GM18907 (cell line): ENCODE measurements around the gene USP7.
"Not testable (repeated sequence)": the region's sequence is repeated elsewhere in the genome, so short reads cannot be mapped to it uniquely, and the experiment has no call there.

Source experiments
- ATAC-seq: cut with Tn5 transposase; IDR thresholded peaks from one replicate; pipeline ENCODE4 v1.9.1; 2021; ENCODE audit warnings: mild to moderate bottlenecking, moderate library complexity; ENCODE audit not compliant: unreplicated experiment

The USP7 gene

DNA sequence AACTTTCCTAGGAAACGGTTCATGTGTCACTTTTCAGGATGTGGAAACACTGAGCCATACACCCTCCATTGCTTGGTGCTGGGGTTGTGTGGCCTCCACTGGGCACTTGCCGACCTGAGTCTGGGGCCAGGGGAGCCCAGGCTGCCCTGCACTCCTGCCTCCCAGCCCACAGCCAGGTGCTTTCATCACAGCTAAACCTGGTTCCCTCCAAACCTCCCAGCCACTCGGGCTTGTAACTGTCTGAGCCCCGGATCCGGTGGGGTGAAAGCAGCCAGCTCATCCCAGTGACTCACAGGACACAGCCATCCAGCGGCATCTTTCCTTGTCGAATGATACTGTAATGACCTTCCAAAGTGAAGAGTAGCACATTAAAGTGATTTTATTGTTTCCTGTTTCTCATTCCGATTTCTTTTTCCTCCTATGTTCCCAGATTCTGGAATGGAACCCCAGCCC, 114.7 kb downstream of the USP7 start:
- no peak for ATAC-seq

DNA sequence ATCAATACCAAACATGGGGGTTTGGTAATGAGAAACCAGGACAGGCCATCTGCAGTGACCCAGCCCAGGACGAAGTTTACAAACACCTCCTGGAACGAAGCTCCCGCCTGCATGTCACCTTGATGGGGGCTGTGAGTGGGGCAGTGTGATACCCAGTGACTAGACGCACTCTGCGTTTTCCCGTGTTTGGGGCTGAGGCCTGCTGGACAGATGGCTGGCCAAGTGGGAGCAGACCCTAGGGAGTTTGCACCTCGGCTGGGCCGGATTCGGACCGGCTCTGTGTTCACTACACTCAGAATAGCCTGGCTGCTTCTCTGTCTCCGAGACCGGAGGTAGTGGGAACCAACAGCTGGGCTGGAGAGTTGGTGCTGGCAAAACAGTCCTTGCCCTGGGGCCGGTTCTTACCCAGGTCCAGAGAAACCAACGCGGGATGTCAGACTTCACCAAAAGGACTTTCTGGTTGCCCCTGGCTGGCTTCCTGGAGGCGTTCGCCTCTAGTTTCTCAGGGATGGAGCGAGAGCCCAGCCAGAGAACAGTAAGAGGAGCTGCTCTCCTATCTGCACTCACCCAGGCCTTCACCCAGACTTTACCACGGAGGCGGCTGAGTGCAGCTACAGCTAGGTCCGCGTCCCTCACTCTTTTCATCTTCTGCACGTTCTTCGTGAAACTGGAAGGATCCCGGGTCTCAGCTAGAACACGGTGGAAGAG, 115.3 kb downstream of the USP7 start:
- ATAC-seq, result no peak

DNA sequence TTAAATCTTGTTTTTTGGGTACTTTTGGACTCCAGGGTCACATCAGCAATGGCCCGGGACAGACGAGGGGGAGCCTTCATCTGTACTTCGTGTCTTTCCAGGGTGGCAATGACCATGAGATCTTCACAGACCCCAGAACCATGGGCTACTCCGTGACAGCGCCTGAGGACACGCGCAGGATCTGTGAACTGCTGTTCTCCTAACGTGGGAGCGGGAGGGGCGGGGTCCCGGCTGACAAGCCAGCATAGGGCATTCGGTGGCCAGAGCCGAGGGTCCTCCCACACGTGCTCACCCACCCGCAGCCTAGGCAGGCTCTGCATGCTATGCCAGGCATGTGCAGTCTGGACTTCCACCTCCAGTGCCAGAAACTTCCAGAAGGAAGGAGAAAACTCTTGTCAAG, 116.1 kb downstream of the USP7 start:
- ATAC-seq, result no peak

DNA sequence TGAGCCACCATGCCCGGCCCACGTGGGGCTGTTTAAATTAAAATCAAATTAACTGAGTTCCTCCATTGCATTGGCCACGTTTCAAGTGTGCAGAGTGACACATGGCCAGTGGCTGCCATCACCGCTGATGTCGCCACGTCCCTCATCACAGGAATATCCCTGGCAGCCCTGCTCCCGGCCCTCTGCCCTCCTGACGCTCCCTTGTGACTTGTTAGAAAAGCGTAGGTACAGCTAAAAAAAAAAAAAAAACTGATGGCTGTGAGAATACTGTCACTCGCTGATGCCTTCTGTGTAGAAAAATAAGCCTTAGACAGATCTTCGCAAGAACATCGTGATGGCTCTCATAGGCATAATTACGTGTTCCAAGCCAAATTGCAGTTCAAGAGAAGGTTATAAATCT, 116.6 kb downstream of the USP7 start:
- ATAC-seq, result no peak

DNA sequence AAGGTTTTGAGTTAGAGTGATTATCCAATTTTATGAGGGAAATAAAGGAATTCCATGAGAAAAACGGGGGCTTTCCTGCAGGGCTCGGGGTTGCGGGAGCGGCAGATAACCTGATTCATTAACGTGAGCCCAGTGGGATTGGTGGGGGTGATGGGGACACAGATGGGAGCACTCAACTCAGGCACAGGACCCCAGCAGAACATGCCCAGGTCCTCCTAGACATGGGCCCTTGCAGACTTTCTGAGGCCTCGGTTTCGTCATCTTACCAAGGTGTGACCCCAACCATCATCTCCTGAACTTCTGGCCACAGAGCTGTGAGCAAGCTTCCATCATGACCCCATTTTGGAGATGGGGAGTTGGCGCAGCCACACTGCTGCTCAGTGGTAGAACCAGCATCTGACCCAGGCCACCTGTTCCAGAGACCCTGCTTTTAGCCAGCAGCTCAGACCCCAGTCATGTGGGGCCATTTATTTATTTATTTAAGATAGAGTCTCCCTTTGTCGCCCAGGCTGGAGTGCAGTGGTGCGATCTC, 117.2 kb downstream of the USP7 start:
- ATAC-seq, result no peak

DNA sequence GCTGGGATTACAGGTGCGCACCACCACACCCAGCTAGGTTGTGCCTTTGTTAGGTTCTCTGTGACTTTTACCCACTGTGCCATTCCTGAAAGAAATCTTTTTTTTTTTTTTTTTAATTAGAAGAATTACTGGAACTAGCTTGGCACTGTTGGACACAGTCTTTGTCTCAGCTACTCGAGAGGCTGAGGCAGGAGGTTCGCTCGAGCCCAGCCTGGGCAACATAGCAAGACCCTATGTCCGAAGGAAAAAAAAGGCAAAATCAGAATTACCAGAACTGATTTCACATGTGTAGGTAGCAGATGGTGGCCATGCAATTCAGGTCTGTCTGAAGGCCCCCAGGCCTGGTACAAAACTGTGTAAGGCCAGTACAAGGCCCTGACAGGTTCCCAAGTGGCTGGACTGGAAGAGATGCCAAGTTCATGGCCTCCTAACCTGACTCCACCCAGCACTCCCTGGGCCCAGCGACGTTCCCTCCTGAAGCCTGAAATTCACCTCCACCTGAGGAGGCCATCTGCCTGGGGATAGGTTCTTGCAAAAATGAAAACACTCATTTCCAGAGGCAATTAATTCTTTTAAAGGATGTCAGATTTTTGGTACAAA, 117.9 kb downstream of the USP7 start:
- no peak for ATAC-seq

DNA sequence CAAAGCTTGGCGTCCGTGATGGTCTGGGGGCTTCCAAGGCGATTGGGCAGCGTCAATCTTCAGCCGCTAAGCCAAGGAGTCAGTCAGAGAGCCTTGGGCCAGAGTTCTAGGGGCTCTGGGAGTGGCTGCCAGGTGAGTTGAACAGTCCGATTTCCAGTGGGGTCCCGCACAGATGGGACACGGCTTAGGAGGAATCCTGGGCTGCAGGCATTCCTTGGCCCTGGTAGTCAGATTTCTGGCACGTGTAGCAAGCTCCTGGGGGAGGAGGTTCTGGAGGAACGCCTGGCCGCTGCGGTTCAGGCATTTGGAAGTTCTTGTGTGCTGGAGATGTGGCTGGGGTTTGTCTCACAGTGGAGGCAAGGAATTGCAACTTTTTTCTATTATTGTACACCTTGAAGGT, 120.4 kb downstream of the USP7 start:
- ATAC-seq, result not testable (repeated sequence)
